Activated gamma-delta T cell (primary cell): ENCODE results near the gene SH3BP5.

Source experiments
- DNase-seq: peaks from one replicate; lab custom pipeline; 2025; lab: John Stamatoyannopoulos, UW

The SH3BP5 gene

GRCh38 chr3:15205482-15205933 is 126.9 kb downstream of the SH3BP5 start:
- DNase-seq, result no peak
